SK-N-SH (cell line): Measurements from ENCODE around the gene RBPJL. TPM values are rescaled to one million over a fixed set of nuclear protein-coding genes. Genes with fewer than 3 reads are reported as not detected.

Source experiments
- CTCF ChIA-PET: fragments of 300-600, 350-600 bp; formaldehyde crosslinking; extraction: SDS; loops from one replicate; lab custom pipeline; 2021; lab: Yijun Ruan, JAX
- POLR2A ChIA-PET: fragments of 350-600 bp; sonication (Branson Sonifier 250); formaldehyde crosslinking; extraction: SDS; loops from one replicate; lab custom pipeline; 2020; ENCODE audit warnings: antibody characterized with exemption, inconsistent platforms; lab: Yijun Ruan, JAX
- DNase-seq: peaks from one replicate; pipeline ENCODE4 v3.0.0; 2012
- H2AFZ ChIP-seq: fragments of 200-600 bp; sonication (generic); 2 replicates; pipeline ENCODE4 v1.8.1; 2016; ENCODE audit warnings: antibody characterized with exemption, mild to moderate bottlenecking, low read depth
- H3F3A ChIP-seq: fragments of 200-600 bp; sonication (generic); replicated peaks from 2 replicates; pipeline ENCODE3; 2016; ENCODE audit warnings: antibody characterized with exemption, mild to moderate bottlenecking; ENCODE audit not compliant: insufficient read depth
- H3K27ac ChIP-seq, 2 experiments: fragments of 200-500 bp in 1 of 2; fragments of 200-600 bp in 1 of 2; sonication (Bioruptor generic) in 1 of 2; sonication (generic), shearing (Covaris generic) in 1 of 2; 2 replicates each; pipeline versions ENCODE4 v1.5.1 to v1.6.1; 2014 to 2016; ENCODE audit warnings: low read depth in 2 of 2, inconsistent platforms in 1 of 2, low read length in 1 of 2, mild to moderate bottlenecking in 1 of 2, mixed read lengths in 1 of 2
- H3K27me3 ChIP-seq: fragments of 200-600 bp; sonication (generic), shearing (Covaris generic); 2 replicates; pipeline ENCODE4 v1.6.1; 2016; ENCODE audit warnings: mixed run types; ENCODE audit not compliant: insufficient read depth
- H3K36me3 ChIP-seq, 2 experiments: fragments of 200-500 bp in 1 of 2; fragments of 200-600 bp in 1 of 2; sonication (Bioruptor generic) in 1 of 2; sonication (generic) in 1 of 2; replicated peaks in 1 of 2; 2 replicates each; pipeline versions ENCODE3 to v1.5.1; 2014 to 2016; ENCODE audit warnings: low read length in 1 of 2, mild to moderate bottlenecking in 1 of 2; ENCODE audit not compliant: insufficient read depth in 2 of 2, control insufficient read depth in 1 of 2
- H3K4me1 ChIP-seq, 2 experiments: fragments of 200-500 bp in 1 of 2; fragments of 200-600 bp in 1 of 2; sonication (Bioruptor generic) in 1 of 2; sonication (generic), shearing (Covaris generic) in 1 of 2; 2 replicates each; pipeline versions ENCODE4 v1.5.1 to v1.6.1; 2014 to 2016; ENCODE audit warnings: low read depth in 1 of 2, low read length in 1 of 2, mixed run types in 1 of 2; ENCODE audit not compliant: insufficient read depth in 2 of 2, control insufficient read depth in 1 of 2
- H3K4me2 ChIP-seq: fragments of 200-600 bp; sonication (generic), shearing (Covaris generic); 2 replicates; pipeline ENCODE4 v1.6.1; 2017; ENCODE audit warnings: mixed run types
- H3K4me3 ChIP-seq, 2 experiments: fragments of 200-500 bp in 1 of 2; fragments of 200-600 bp in 1 of 2; sonication (Bioruptor generic) in 1 of 2; sonication (generic), shearing (Covaris generic) in 1 of 2; 2 replicates each; pipeline versions ENCODE4 v1.5.1 to v1.8.1; 2014 to 2016; ENCODE audit warnings: low read depth in 2 of 2, inconsistent platforms in 1 of 2, low read length in 1 of 2, mild to moderate bottlenecking in 1 of 2, mixed read lengths in 1 of 2, moderate library complexity in 1 of 2
- H3K79me2 ChIP-seq: fragments of 200-600 bp; sonication (generic); 2 replicates; pipeline ENCODE4 v1.8.1; 2017; ENCODE audit warnings: mild to moderate bottlenecking; ENCODE audit not compliant: insufficient read depth
- H3K9ac ChIP-seq: fragments of 200-600 bp; sonication (generic); 2 replicates; pipeline ENCODE4 v1.6.1; 2017; ENCODE audit warnings: mixed run types
- H3K9me2 ChIP-seq: fragments of 200-600 bp; sonication (generic); 2 replicates; pipeline ENCODE4 v1.6.1; 2017; ENCODE audit warnings: mixed run types
- H3K9me3 ChIP-seq: fragments of 200-600 bp; sonication (generic); 2 replicates; pipeline ENCODE4 v1.6.1; 2017; ENCODE audit warnings: mixed run types, mild to moderate bottlenecking, moderate library complexity
- H4K20me1 ChIP-seq: fragments of 200-600 bp; sonication (generic); 2 replicates; pipeline ENCODE4 v1.6.1; 2017; ENCODE audit warnings: mild to moderate bottlenecking, mixed run types; ENCODE audit not compliant: insufficient read depth
- CHD2 ChIP-seq: fragments of 150-350 bp; IDR thresholded peaks from 2 replicates; pipeline ENCODE4 v1.6.1; 2018; ENCODE audit warnings: low read length; ENCODE audit not compliant: partially characterized antibody
- CTCF ChIP-seq: fragments of 200-600 bp; sonication (generic); IDR thresholded peaks from 2 replicates; pipeline ENCODE4 v1.6.1; 2017; ENCODE audit warnings: antibody characterized with exemption, mild to moderate bottlenecking, moderate library complexity
- GATA2 ChIP-seq: sonication (generic); formaldehyde crosslinking; IDR thresholded peaks from 2 replicates; pipeline ENCODE4 v1.5.0; 2020; ENCODE audit warnings: mild to moderate bottlenecking, missing genetic modification reagents
- RXRA ChIP-seq: IDR thresholded peaks from 2 replicates; pipeline ENCODE4 v1.4.0; 2012; ENCODE audit warnings: low read depth, mild to moderate bottlenecking, borderline replicate concordance
- SIN3A ChIP-seq: IDR thresholded peaks from 2 replicates; pipeline ENCODE4 v1.6.1; 2012; ENCODE audit warnings: low read depth, mild to moderate bottlenecking, low read length, moderate library complexity, borderline replicate concordance
- TCF12 ChIP-seq: IDR thresholded peaks from 2 replicates; pipeline ENCODE4 v1.4.0; 2012
- WGBS: methylation state at CpG from one replicate; pipeline ENCODE4 v1.1.6; 2017; ENCODE audit warnings: low lambda C conversion rate; 5-methylcytosine and 5-hydroxymethylcytosine counted together
- polyA plus RNA-seq, 3 experiments: library from polyadenylated mRNA; depleted of rRNA; stranded (reverse); fragments of >200 nt; gene quantifications; 2 replicates each; pipeline ENCODE4 v1.2.3, GENCODE V29; 2012
- TF ChIP-seq, protein P1 (sequence below): IDR thresholded peaks from 2 replicates; pipeline ENCODE4 v1.6.1; 2012; ENCODE audit warnings: mild to moderate bottlenecking, low read depth, low read length, moderate library complexity

The RBPJL gene
- polyA plus RNA-seq, 1 of the 3 experiments (the other 2 are of a cell fraction) = not detected

- TF ChIP-seq CHD2 = no peak
- TF ChIP-seq GATA2 = no peak
- TF ChIP-seq, protein P1, sequence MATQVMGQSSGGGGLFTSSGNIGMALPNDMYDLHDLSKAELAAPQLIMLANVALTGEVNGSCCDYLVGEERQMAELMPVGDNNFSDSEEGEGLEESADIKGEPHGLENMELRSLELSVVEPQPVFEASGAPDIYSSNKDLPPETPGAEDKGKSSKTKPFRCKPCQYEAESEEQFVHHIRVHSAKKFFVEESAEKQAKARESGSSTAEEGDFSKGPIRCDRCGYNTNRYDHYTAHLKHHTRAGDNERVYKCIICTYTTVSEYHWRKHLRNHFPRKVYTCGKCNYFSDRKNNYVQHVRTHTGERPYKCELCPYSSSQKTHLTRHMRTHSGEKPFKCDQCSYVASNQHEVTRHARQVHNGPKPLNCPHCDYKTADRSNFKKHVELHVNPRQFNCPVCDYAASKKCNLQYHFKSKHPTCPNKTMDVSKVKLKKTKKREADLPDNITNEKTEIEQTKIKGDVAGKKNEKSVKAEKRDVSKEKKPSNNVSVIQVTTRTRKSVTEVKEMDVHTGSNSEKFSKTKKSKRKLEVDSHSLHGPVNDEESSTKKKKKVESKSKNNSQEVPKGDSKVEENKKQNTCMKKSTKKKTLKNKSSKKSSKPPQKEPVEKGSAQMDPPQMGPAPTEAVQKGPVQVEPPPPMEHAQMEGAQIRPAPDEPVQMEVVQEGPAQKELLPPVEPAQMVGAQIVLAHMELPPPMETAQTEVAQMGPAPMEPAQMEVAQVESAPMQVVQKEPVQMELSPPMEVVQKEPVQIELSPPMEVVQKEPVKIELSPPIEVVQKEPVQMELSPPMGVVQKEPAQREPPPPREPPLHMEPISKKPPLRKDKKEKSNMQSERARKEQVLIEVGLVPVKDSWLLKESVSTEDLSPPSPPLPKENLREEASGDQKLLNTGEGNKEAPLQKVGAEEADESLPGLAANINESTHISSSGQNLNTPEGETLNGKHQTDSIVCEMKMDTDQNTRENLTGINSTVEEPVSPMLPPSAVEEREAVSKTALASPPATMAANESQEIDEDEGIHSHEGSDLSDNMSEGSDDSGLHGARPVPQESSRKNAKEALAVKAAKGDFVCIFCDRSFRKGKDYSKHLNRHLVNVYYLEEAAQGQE = no peak
These were observed 12.3 kb downstream of the RBPJL start (continued) for GRCh38 chr20:45318948-45319347.

GRCh38 chr20:45320948-45321595 is 14.4 kb downstream of the RBPJL start:
- POLR2A ChIA-PET = interaction anchor here (1.0 to 1.1 kb wide), 3 partner anchors 21 to 107 kb away, joined by 3 to 4 read pairs (median 3); no protein-coding TSS in a partner anchor

More at GRCh38 chr20:45320948-45321595, 14.4 kb downstream of the RBPJL start:
- peaks cover 0 to 7% of the 10 kb centered on the region in 2 experiments for H3K36me3 ChIP-seq
- H4K20me1 ChIP-seq = no peaks in the 10 kb centered on the region
- no peak overlapping the region for H3K4me2 ChIP-seq
- no peak overlapping the region for H3K9ac ChIP-seq
- H3K27ac ChIP-seq = no peak overlapping the region
- H3K9me2 ChIP-seq = no peaks in the 10 kb centered on the region
- H3K9me3 ChIP-seq = no peaks in the 10 kb centered on the region
- CTCF ChIA-PET = interaction anchor here (0.9 to 9.8 kb wide), 18 partner anchors 9 to 451 kb away, joined by 3 to 122 read pairs (median 4); partner anchors contain the start of genes SDC4 and SYS1
- H3F3A ChIP-seq = peaks cover 4% of the 10 kb centered on the region
- DNase-seq = no peak
- peaks cover 0 to 8% of the 10 kb centered on the region in 2 experiments; a peak in 1 of 4 replicates for H3K4me1 ChIP-seq
- no peak overlapping the region for H3K4me3 ChIP-seq
- TF ChIP-seq TCF12 = no peak
- no peak for TF ChIP-seq RXRA
- no peak for TF ChIP-seq SIN3A
- TF ChIP-seq CTCF = no peak
- H3K79me2 ChIP-seq = no peaks in the 10 kb centered on the region
- peaks cover 4% of the 10 kb centered on the region; the same call in 1 of the 2 replicates for H3K27me3 ChIP-seq
- no peak overlapping the region for H2AFZ ChIP-seq
- 89% methylated on average over 5 of the region's 5 CpGs for WGBS
